ENCODE measurements around the gene KLHL26.

The KLHL26 gene

DNA sequence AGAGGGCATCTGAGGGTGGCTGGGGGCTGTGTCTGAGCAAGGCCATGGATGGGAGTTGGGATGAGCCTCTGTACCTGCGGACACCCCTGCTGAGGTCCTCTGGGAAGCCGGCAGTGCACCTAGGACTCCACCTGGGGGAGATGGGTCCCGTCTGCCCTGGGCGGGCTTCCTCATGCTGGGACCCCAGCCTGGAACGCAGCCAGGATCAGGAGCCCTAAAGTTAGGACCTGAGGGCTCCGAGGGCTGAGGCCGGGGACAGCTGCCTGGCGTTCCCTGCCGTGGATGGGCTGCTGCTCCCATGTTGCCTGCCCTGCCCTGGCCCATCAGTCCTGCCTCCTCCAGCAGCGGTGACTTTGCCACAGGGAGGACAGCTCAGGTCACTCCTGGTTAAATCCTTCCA lies 72.7 kb downstream of the KLHL26 start:
- H3K27ac ChIP-seq, result no peak overlapping the region
- DNase-seq (ENCODE audit: low read depth, low spot score), result no peak

DNA sequence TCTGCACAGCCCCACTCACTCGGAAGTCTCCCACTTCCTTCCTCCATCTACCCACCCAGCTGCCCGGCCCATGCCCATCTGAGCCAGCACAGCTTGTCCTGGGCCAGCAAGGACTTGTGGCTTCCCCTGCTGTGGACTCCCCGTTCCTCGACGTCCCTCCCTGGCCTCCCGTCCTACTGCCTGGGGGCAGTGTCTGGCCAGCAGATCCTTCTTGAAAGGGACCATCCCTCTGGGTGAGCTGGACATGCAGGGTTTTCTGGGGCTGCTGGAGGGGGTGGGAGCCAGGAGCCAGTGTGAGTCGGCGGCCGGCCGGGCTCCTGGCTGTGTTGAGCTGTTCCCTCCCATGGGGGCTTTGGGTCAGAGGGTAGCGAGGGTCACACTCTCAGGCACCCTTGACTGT lies 73.4 kb downstream of the KLHL26 start:
- DNase-seq (ENCODE audit: low read depth, low spot score), result no peak
- no peak overlapping the region for H3K27ac ChIP-seq

DNA sequence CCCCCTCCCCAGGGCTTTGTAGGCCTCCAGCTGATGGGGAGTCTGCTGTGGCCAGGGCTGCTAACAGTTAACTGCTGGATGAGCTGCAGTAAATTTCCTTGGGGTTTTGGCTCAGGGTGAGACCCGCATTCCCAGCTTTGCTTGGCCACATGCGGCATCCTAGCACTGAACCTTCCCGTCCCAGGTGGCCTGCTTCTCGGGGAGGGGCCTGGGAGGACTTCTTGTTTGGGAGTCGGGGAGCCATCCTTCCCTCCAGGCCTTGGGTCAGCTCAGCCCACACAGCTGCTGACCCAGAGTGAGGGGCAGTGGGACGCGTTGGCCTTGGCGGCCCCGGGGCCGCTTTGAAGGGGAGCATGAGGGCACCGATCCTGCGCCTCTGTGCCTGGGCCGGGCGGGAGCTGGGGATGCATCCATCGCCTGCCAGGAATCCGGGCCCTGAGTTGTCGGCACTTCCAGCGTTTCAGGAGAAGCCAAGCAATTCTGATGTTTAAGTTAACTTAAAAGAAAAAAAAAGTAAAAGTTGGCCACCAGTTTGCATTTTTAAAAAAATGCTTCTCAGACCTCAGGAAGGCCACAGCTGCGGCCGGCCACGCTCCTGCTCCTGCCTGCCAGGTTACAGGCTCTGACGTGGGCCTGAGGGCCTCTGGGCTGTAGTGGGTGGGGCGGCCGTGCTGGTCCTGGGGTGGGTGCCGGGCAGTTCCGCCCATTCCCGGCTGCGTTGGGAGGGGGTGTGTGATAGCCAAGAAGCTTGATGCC lies 74.3 kb downstream of the KLHL26 start:
- DNase-seq (ENCODE audit: low read depth, low spot score), result no peak
- H3K27ac ChIP-seq, result no peak overlapping the region

DNA sequence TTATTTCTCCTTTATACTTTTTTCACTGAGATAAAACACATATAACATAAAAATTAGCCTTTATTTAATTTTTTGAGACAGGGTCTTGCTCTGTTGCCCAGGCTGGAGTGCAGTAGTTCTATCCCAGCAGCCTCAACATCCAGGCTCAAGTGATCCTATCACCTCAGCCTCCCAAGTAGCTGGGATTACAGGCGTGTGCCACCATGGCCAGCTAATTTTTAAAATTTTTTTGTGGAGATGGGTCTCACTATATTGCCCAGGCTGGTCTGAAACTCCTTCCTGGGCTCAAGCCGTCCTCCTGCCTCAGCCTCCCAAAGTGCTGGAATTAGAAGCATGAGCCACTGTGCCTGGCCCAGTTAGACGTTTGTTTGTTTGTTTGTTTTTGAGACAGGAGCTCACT lies 75.1 kb downstream of the KLHL26 start:
- H3K27ac ChIP-seq, result no peak overlapping the region
- DNase-seq (ENCODE audit: low read depth, low spot score), result no peak

DNA sequence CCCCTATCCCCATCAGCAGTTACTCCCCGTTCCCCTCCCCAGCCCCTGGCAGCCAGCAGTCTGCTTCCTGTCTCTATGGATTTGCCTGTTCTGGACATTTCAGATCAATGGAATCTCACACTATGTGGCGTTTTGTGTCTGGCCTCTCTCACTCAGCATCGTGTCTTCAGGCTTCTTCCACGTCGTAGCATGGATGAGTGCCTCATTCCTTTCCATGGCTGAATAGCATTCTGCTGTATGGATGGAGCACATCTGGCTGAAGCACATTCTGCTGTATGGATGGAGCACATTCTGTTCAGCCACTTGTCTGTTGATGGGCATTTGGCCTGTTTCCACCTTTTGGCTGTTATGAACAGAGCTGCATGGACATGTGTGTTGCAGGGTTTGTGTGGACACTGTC lies 76.2 kb downstream of the KLHL26 start:
- H3K27ac ChIP-seq, result no peak overlapping the region
- DNase-seq (ENCODE audit: low read depth, low spot score), result no peak

DNA sequence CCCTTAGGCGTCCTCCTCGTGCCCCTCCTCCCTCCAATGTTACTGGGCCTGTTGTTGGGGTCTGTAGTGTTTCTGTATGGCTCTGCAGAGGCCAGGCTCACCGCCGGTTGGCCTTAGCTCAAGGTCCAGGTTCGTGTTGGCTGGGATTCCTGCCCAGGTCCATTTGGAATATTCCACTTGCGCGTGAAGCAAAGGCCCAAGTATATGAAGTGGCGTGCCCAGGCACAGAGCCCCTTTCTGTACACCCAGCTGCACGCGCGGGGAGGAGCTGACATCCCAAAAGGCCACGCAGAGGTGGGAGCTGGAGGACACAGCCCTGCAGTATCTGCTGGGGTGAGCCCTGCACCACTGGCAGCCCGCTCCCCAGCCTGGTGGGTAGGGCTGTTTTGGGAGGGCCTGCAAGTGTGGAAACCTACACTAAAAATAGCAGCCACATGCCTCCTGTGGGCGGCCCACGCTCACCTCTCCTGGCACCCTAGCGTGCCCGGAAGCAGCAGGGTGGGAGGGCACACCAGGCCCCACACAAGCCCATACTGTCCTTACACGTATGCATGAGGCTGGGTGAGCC lies 76.8 kb downstream of the KLHL26 start:
- DNase-seq (ENCODE audit: low read depth, low spot score), result no peak
- no peak overlapping the region for H3K27ac ChIP-seq

DNA sequence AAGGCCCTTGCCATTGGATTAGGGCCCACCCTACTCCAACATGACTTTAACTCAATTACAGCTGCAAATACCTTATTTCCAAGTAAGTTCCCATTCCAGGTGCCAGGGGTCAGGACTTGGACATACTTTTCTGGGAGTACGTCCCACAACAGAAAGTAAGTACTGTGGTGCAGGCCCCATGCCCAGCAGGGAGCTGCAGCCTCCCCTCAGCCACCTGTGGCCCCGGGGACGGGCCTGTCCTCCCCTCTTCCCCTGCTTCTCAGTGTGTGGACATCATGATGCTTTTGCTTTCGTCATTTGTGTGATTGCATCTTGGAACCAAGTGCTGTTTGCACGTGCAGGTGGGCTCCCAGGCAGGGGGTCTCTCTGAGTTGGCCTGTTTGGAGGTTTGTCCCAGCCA lies 78.6 kb downstream of the KLHL26 start:
- no peak overlapping the region for H3K27ac ChIP-seq
- DNase-seq (ENCODE audit: low read depth, low spot score), result no peak

DNA sequence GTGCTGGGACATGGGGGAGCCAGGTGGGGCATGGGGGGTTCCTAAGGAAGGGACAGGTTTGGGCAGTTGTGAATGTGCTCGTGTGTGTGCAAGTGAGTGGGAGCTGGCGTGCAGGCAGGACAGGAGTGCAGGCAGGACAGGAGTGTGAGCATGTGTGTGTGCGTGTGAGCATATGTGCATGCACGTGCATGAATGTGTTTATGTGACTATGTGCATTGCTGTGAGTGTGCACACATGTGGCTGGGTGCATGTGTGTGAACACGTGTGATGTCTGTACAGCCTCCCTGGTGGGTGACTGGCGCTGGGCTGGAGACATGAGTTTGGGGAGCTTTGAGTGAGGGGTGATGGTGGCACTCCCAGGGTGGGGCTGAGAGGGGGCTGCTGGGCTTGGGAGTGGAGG lies 80.0 kb downstream of the KLHL26 start:
- DNase-seq (ENCODE audit: low read depth, low spot score), result no peak
- H3K27ac ChIP-seq, result no peak overlapping the region

DNA sequence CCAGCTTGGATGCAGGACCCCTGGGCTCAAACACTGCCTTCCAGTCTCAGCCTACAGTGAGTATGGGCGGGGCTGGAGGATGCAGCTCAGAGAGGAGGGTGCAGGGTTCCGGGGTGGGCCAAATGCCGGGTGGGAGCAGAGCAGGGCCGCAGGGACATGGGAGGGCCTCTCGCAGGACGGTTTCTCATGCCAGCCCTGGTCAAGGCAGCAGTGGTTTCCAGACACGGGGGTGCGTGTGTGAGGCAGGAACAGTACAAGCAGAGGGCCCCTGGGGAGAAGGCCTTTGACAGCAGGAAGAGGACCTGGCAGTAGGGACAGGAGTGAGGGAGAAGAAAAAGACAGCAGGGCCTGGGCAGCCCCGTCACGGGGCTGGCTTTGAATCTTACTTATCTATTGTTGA lies 80.8 kb downstream of the KLHL26 start:
- DNase-seq (ENCODE audit: low read depth, low spot score), result no peak
- H3K27ac ChIP-seq, result no peak overlapping the region

DNA sequence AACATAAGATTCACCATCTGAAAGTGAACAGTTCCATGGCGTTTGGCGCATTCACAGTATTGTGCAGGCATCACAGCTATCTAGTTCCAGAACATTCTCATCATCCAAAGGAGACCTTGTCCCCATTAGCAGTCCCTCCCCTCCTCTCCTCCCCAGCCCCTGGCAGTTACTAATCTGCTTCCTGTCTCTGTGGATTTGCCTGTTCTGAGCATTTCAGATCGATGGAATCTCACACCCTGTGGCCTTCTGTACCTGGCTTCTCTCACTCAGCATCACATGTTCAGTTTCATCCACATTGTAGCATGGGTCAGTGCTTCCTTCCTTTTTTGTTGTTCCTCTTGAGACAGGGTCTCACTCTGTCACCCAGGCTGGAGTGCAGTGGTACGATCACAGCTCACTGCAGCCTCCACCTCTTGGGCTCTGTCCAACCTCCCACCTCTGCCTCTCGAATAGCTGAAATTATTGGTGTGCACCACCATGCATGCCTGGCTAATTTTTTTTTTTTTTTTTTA lies 81.2 kb downstream of the KLHL26 start:
- DNase-seq (ENCODE audit: low read depth, low spot score), result no peak
- no peak overlapping the region for H3K27ac ChIP-seq

DNA sequence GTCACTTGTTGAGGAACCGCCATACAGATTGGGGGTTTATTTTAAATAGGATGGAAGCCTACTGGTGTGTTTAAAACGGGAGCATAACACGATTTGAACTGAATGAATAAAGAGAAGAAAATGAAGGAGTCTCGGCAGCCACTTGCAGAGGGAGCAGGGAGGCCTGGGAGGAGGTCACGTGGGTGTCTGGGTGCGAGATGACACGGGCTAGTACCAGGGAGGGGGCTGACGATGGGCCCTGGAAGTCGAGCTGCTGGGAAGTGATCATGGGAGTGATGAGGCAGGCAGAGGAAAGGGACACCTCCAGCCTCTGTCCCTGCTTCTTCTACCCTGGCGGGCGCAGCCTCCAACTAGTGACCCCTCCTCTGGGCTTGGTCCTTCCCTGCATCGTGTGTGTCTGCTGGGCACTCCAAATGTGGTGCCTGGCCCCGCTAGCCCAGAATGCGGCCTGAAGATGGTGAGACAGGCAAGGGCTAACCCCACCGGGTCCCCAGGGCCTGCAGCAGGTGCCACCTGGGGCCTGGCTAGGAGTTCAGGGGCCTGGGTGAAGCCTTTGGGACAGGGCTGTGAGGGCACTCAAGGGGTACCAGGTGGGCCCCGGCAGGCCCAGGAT lies 82.1 kb downstream of the KLHL26 start:
- DNase-seq (ENCODE audit: low read depth, low spot score), result no peak
- H3K27ac ChIP-seq, result no peak overlapping the region

DNA sequence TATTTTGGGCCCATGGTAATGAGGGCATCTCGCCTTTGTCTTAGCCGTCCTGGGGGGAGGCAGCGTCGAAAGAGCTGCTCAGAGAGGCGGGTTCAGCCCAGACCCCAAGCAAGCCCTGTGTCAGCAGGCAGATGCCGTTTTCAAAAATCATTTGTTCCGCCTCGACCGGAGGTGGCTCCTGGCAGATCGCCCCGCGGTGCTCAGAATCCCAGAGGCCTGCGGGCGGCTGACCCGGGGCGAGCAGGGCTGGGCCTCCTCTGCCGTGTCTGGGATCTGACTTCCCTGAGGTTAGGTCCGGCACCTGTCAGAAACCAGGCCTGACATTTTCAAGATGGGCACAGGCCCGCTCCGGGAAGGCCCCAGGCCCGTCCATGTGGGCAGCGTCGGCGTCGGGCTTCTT lies 82.7 kb downstream of the KLHL26 start:
- H3K27ac ChIP-seq, result no peak overlapping the region
- no peak for DNase-seq (ENCODE audit: low read depth, low spot score)

All from epithelial cell of prostate (primary cell).